HG03354 (cell line): Measurements from ENCODE around the gene PTPN14.
"Not testable (repeated sequence)": the region's sequence is repeated elsewhere in the genome, so short reads cannot be mapped to it uniquely, and the experiment has no call there.

Experiments
- ATAC-seq: cut with Tn5 transposase; IDR thresholded peaks from one replicate; pipeline ENCODE4 v1.9.1; 2021; ENCODE audit warnings: mild to moderate bottlenecking; ENCODE audit not compliant: unreplicated experiment, poor library complexity, severe bottlenecking

Gene PTPN14

GRCh38 chr1:214551436-214552173 is at the start of gene PTPN14:
Gene PTPN14, minus strand, starts transcription at chr1:214551602. Its CDS starts 86,799 bp downstream, at chr1:214464803.
- peak; percentile 42 for ATAC-seq

- ATAC-seq = no peak
Measured at GRCh38 chr1:214593158-214593557, 41.8 kb upstream of the PTPN14 start.

GRCh38 chr1:214591918-214592317 is 40.5 kb upstream of the PTPN14 start:
- not testable (repeated sequence) for ATAC-seq

GRCh38 chr1:214590696-214591095 is 39.3 kb upstream of the PTPN14 start:
- ATAC-seq = no peak

GRCh38 chr1:214588963-214589597 is 37.7 kb upstream of the PTPN14 start:
- no peak for ATAC-seq

- ATAC-seq = no peak
Measured at GRCh38 chr1:214587165-214587564, 35.8 kb upstream of the PTPN14 start.

- ATAC-seq = no peak
Measured at GRCh38 chr1:214586621-214587020, 35.2 kb upstream of the PTPN14 start.

GRCh38 chr1:214584805-214585766 is 33.7 kb upstream of the PTPN14 start:
- ATAC-seq = peak; percentile 88

- no peak for ATAC-seq
Measured at GRCh38 chr1:214583824-214584554, 32.6 kb upstream of the PTPN14 start.

GRCh38 chr1:214583113-214583512 is 31.7 kb upstream of the PTPN14 start:
- ATAC-seq = no peak

GRCh38 chr1:214582289-214582891 is 31.0 kb upstream of the PTPN14 start:
- no peak for ATAC-seq

- no peak for ATAC-seq
Measured at GRCh38 chr1:214581785-214582184, 30.4 kb upstream of the PTPN14 start.

GRCh38 chr1:214579183-214579582 is 27.8 kb upstream of the PTPN14 start:
- no peak for ATAC-seq

GRCh38 chr1:214576120-214576519 is 24.7 kb upstream of the PTPN14 start:
- not testable (repeated sequence) for ATAC-seq

GRCh38 chr1:214574598-214575411 is 23.4 kb upstream of the PTPN14 start:
- ATAC-seq = no peak

- ATAC-seq = no peak
Measured at GRCh38 chr1:214573386-214574318, 22.2 kb upstream of the PTPN14 start.

GRCh38 chr1:214571281-214571680 is 19.9 kb upstream of the PTPN14 start:
- ATAC-seq = no peak
